Activated CD4-positive, alpha-beta T cell treated with anti-CD3 and anti-CD28 coated beads for 48 hours (primary cell): ENCODE measurements around the gene DSEL.

Experiments used
- DNase-seq: peaks from one replicate; pipeline ENCODE4 v3.0.0-alpha.2; 2020

Gene DSEL

DNA sequence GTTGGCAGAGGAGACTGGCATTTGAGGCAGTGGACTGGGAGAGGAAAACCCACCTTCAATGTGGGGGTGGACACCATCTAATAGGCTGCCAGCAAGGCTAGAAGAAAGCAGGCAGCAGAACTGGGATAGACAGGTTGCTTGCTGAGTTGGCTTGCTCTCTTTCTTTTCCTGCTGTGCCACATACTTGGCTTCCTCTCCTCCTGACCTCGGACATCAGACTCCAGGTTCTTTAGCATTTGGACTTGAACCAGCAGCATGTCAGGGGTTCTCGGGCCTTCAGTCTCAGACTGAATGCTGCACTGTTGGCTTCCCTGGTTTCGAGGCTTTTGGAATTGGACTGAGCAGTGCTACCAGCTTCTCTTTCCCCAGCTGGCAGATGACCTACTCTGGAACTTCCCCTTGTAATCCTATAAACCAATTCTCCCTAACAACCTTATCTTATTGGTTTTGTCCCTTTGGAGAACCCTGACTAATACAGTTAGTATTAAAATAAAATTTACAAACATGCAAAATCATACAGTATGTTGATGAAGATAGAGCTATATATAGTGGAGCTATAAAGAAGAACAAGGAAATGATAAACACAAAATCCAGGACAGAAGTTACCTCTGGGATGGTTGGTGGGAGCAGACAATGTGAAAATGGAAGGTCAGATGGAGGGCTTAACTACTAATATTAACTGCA lies 15.9 kb downstream of the DSEL start:
- DNase-seq, result no peak

DNA sequence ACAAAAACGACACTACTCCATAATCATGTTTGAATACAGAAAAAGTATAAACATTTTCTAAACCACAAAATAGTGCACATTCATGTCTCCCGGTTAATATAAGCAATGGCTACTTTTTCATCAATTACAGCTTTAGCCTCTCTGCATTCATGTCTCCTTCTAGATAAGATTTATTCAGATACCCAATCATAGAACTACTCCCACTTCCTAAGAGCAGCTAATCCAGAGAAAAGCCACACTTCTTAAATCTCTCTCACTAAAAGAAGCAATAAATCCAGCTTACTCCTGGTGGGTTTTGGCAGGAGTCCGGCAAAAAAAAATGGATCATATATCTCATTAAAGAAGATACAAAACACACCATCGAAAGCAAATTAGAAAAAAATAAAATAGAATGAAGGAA lies 20.1 kb downstream of the DSEL start:
- DNase-seq, result no peak

- no peak for DNase-seq
Observed at GRCh38 chr18:67486534-67486933, 30.0 kb downstream of the DSEL start.

GRCh38 chr18:67485655-67486054 lies 30.9 kb downstream of the DSEL start:
- DNase-seq, result no peak

DNA sequence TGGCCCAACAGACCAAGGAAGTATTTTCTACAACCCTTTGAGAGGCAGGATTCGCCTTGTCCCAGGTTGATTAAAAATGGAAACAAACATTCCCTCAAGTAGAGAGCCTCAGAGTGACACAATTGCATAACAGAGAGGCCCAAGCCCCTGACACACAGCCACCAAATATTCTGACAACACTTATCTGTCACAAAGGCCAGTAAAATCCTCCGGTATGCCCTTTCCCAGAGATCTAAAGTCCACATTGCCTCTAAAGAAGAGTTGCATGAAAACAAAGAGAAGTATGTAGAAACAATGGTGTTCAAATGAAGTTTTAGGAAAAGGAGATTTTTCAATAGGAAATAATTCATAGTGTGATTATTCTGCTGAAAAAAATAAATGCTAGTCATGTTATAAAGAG lies 32.1 kb downstream of the DSEL start:
- DNase-seq, result no peak

GRCh38 chr18:67483952-67484351 lies 32.6 kb downstream of the DSEL start:
- DNase-seq, result no peak

GRCh38 chr18:67483237-67483636 lies 33.3 kb downstream of the DSEL start:
- DNase-seq, result no peak

DNA sequence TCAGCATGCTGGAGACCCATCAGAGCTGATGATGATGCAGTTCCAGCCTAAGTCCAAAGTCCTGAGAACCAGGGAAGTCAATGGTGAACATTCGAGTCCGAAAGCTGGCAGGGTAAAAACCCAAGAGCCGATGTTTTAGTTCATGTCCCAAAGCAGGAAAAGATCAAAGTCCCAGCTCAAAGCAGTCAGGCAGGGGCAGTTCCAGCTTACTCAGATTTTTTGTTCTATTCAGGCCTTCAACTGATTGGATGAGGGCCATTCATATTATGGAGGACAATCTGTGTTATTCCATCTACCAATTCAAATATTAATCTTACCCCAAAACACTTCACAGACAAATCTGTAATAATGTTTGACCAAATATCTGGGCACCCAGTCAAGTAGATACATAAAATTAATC lies 38.3 kb downstream of the DSEL start:
- DNase-seq, result no peak

- no peak for DNase-seq
Observed at GRCh38 chr18:67477522-67477921, 39.0 kb downstream of the DSEL start.

- DNase-seq, result no peak
Observed at GRCh38 chr18:67476585-67476984, 39.9 kb downstream of the DSEL start.

DNA sequence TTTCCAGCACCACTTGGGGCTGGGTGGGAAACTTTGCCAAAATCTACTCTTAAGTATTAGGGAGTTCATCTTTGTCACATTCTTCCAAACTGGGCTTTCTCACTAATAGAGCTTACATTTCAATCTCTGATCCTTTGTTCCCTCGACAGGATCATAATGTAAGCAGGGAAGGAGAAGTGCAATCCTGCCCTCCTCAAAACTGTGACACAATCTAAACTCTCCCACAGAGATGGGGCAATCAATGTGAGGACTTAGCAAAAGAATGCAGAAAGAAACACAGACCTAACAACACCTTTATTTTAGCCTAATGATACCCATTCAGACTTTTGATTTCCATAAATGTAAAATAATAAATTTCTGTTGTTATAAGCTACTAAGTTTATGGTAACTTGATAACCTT lies 40.8 kb downstream of the DSEL start:
- DNase-seq, result no peak

DNA sequence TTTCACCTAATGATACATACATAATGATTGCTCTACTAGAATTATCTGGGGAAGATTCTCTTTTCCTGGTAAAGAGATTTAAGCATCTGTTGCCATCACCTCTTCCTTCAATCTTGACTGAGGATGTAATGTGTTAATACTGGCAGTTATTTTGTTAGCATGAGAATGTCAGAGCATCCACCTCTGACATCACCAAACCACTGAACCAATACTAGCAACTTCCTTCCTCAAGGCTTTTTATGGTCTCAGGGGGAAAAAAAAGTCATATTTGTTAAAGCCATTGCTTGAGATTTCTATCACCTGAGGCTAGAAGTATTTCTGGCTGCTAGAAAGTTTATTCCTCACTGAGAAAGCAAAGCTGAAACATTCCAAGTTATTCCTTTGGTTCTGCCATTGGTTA lies 48.5 kb downstream of the DSEL start:
- DNase-seq, result no peak

DNA sequence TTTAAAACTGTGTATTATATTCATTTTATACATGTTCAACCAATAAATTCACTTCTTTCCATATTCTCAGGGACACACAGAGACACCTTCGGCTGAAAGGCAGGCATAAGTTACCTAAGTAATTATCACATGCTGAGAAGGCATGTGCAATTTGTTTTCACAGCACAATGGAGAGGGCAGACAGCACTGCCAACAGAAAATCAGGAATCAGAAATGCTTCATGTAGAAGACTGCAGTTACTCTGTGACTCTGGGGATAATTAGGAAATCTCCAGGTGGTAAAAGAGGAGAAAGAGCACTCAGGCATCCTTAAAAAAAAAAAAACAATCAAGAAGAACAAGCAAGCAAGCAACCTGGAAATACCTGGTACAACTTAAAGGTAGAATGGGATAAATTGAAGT lies 49.3 kb downstream of the DSEL start:
- no peak for DNase-seq

- DNase-seq, result no peak
Observed at GRCh38 chr18:67464499-67464898, 52.0 kb downstream of the DSEL start.

DNA sequence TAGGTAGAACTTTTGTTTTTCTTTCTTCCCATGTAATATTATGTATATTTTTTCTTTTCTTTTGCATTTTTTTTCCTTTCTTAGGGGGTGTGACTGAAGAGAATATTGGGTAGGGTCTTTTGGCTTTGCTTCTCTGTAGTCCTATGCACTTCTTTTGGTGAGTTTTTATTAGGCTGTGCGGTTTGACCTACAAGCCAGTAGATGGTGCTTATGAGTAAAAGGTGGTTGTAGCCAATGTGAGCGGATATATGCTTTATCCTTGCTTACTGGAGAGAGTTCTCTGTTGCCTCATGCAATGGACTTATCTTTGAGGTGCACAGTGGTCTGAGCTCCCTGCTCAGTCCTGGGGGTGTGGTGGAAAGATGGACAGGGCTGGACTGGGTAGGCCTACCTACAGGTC lies 52.7 kb downstream of the DSEL start:
- no peak for DNase-seq

DNA sequence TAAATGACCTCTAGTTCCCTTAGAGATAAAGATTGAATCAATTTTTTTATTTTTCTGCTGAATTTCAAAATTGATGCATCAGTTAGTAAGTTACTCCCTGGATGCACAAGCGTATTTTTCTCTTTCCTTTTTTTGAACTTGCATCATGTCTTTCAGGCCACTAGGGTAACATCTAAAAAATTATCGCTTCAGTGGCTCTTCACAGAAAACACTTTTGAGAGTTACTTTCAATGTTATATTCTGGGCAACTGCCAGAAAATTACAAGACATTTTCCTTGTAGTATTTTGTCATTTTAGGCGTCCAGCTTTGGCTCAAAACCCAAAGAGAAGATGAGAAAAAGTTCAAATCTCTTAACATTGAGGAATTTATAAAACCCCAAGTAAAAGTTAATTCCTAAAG lies 59.8 kb downstream of the DSEL start:
- no peak for DNase-seq
